ENCODE results near the gene PLCG2.

PLCG2 gene
- 0 to 5.8 (median 0.52) reads per million in 3 donors for total RNA-seq

DNA sequence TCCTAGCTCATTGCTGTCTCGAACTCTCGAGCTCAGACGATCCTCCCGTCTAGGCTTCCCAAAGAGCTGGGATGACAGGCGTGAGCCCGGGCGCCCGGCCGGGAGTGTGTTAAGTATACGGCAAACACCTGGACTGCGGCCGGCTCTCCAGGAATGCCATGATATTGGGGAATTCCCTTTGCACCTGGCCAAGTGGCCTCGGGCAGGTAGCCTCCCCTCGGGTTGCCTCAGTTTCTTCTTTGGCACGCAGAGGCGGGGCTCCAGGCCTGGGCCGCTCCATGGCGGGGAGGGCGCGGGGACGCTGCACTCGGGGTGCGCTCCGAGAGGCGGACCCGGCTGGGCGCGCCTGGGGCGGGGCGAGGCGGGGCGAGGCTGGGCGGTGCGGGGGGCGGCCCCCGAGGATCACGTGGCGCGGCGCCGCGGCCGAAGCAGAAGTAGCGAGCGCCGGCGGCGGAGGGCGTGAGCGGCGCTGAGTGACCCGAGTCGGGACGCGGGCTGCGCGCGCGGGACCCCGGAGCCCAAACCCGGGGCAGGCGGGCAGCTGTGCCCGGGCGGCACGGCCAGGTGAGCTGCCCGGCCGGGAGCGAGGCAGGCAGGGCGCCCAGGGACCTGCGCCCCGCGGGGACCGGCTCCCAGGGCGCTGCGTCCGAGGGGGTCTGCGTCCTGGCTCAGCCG is at the start of gene PLCG2:
Gene PLCG2 (plus strand): TSS at position 431 of the 675 bp plus-strand sequence. CDS start 6,699 bp downstream, outside the sequence.
- Histone ChIP-seq H3K36me3 (ENCODE audit: control insufficient read depth, insufficient read depth, low read length) (no peaks in the 10 kb centered on the region), H3K27me3 (replicated peaks; ENCODE audit: control insufficient read depth, insufficient read depth, low read length, poor library complexity, severe bottlenecking) (peaks cover 10% of the 10 kb centered on the region), H3K27ac (ENCODE audit: insufficient read depth, low read length, poor library complexity, severe bottlenecking) (no peak within 1 kb of the TSS), H3K9me3 (ENCODE audit: control insufficient read depth, low read length) (no peaks in the 10 kb centered on the region), H3K4me1 (ENCODE audit: control insufficient read depth, insufficient read depth, low read length, poor library complexity, severe bottlenecking) (no peaks in the 10 kb centered on the region), H3K4me3 (ENCODE audit: insufficient read depth, low read depth, low read length, poor library complexity, severe bottlenecking) (peak within 1 kb of the TSS; percentile 42)
- peak; percentile 16 to 38 (median 29) for DNase-seq

DNA sequence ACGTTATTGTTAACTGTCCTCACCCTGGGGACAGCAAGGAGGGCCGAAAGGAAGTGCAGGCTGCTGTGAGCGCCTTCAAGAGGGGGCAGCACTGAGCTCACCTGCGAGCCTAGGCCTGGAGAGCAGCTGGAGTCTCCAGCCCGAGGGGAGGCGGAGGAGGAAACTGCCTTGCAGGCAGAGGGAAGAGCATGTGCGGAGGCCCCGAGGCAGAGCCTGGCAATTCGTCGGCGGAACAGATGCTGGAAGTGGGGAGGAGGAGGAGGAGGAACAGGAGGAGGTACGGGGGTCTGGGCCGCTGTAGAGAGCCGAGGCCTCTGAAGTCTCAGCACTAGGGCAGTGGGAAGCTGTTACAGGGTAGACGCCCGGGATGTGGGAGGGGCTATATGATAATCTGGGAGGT is 49.6 kb upstream of the PLCG2 start:
- peaks cover 13% of the 10 kb centered on the region for H3K4me1 ChIP-seq (ENCODE audit: control insufficient read depth, insufficient read depth, low read length, poor library complexity, severe bottlenecking)
- no peaks in the 10 kb centered on the region for H3K27me3 ChIP-seq (replicated peaks; ENCODE audit: control insufficient read depth, insufficient read depth, low read length, poor library complexity, severe bottlenecking)

DNA sequence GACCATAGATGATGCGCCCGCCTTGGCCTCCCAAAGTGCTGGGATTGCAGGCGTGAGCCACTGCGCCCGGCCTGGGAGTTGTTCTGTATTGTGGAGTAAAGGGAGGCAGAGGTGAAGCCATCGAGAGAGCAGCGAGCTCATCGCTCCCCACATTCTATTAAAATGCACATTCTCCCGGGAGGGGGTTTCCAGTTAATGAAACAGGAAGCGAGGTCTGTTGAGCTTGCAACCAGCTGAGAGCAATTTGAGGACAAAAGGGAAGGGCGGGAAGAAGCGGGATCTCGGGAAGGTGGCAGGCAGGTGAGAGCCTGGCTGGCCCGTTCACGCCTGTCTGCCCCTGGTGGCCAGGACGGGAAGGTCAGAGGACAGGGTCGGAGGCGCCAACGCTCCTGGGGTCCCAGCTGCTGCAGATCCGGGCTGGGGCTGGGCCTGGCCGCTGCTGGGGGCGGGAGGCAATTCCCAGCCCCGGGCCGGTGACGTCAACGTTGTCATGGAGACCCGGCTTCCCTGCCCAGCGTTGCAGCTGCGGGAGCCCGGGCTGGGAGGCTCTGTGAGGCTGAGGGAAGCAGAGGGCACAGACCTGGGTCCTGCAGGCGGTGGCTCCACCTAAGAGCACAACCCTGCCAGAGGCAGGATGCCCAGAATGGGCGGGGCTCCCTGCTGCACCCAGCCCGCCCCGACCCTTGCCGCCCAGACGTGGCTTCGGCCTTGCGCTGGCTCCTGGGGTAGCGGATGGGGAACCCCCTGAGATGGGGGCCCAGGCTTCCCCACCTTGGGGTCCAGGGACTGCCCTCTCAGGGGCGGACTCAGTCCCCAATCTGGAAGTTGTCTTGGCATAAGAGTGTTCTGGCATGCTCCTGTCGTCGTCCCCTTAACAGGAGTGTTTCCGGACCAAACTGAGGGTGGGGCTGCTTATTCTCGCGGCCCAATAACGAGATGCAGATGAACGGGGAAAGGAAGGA is 48.7 kb upstream of the PLCG2 start:
- Histone ChIP-seq H3K4me3 (ENCODE audit: insufficient read depth, low read depth, low read length, poor library complexity, severe bottlenecking) (peak overlapping the region; percentile 54), H3K9me3 (ENCODE audit: control insufficient read depth, low read length) (no peaks in the 10 kb centered on the region), H3K27me3 (replicated peaks; ENCODE audit: control insufficient read depth, insufficient read depth, low read length, poor library complexity, severe bottlenecking) (no peaks in the 10 kb centered on the region), H3K36me3 (ENCODE audit: control insufficient read depth, insufficient read depth, low read length) (no peaks in the 10 kb centered on the region), H3K27ac (ENCODE audit: insufficient read depth, low read length, poor library complexity, severe bottlenecking) (peak overlapping the region; percentile 62), H3K4me1 (ENCODE audit: control insufficient read depth, insufficient read depth, low read length, poor library complexity, severe bottlenecking) (peaks cover 13% of the 10 kb centered on the region)
- peak; percentile 48 to 65 (median 54) for DNase-seq

More for the DNA sequence above, 49.6 kb upstream of the PLCG2 start:
- no peaks in the 10 kb centered on the region for H3K36me3 ChIP-seq (ENCODE audit: control insufficient read depth, insufficient read depth, low read length)
- H3K27ac ChIP-seq (ENCODE audit: insufficient read depth, low read length, poor library complexity, severe bottlenecking): no peak overlapping the region
- no peak for DNase-seq
- no peak overlapping the region for H3K4me3 ChIP-seq (ENCODE audit: insufficient read depth, low read depth, low read length, poor library complexity, severe bottlenecking)
- no peaks in the 10 kb centered on the region for H3K9me3 ChIP-seq (ENCODE audit: control insufficient read depth, low read length)

DNA sequence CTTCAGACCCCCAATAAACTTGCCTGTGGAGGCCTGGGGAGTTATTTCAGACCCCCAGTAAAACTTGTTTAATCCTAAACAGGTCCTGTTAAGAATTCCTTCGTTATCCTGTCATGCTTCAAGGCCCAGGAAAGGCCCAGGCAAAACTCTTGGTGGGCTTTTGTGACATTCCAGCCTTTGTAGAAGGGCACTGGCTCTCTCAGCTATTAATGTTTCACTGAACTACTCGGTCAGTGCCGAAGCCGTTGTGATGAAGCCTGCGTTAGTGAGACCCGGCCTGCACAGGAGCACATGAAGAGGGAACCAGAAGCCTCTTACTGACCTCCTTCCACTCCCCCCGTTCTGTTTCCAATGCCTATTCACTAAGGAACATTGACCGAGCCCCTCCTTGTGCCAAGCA is 47.4 kb upstream of the PLCG2 start:
- Histone ChIP-seq H3K9me3 (ENCODE audit: control insufficient read depth, low read length) (no peaks in the 10 kb centered on the region), H3K27me3 (replicated peaks; ENCODE audit: control insufficient read depth, insufficient read depth, low read length, poor library complexity, severe bottlenecking) (no peaks in the 10 kb centered on the region), H3K36me3 (ENCODE audit: control insufficient read depth, insufficient read depth, low read length) (no peaks in the 10 kb centered on the region), H3K4me3 (ENCODE audit: insufficient read depth, low read depth, low read length, poor library complexity, severe bottlenecking) (no peak overlapping the region), H3K4me1 (ENCODE audit: control insufficient read depth, insufficient read depth, low read length, poor library complexity, severe bottlenecking) (peaks cover 13% of the 10 kb centered on the region), H3K27ac (ENCODE audit: insufficient read depth, low read length, poor library complexity, severe bottlenecking) (no peak overlapping the region)
- DNase-seq: no peak

DNA sequence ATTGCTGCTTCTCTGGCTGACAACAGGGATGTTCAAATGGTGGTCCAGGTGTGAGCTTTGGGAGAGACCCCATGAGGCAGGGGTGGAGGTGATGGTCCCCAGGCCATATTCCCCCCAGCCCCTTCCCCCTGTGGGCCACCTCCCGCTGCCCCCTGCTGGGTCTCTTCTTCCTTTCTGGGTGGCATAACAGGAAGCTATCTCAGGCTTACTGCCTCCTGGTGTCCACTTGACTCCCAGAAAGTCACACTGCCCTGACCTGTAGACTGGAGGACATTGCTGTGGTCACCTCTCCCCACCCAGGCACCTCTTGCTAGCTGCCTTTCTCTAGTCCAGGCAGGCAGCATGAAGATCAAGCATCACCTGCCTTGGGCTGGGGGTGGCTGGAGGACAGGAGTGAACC is 46.4 kb upstream of the PLCG2 start:
- no peaks in the 10 kb centered on the region for H3K27me3 ChIP-seq (replicated peaks; ENCODE audit: control insufficient read depth, insufficient read depth, low read length, poor library complexity, severe bottlenecking)
- no peak overlapping the region for H3K27ac ChIP-seq (ENCODE audit: insufficient read depth, low read length, poor library complexity, severe bottlenecking)

DNA sequence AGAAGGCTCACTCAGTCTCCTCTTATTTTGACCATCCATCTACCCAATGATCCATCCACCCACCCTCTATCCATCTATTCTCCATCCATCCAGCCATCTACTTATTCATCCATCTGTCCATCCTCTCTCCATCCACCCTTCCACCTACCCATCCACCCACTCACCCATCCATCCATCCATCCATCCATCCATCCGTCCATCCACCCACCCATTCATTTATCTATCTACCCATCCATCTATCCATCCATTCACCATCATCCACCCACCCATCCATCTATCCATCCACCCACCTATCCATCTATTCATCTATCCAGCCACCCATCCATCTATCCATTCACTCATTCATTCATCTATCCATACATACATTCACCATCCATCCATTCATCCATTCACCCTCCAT is 45.8 kb upstream of the PLCG2 start:
- no peak overlapping the region for H3K4me3 ChIP-seq (ENCODE audit: insufficient read depth, low read depth, low read length, poor library complexity, severe bottlenecking)
- peaks cover 13% of the 10 kb centered on the region for H3K4me1 ChIP-seq (ENCODE audit: control insufficient read depth, insufficient read depth, low read length, poor library complexity, severe bottlenecking)

More for the DNA sequence above, 46.4 kb upstream of the PLCG2 start:
- no peak for DNase-seq
- H3K9me3 ChIP-seq (ENCODE audit: control insufficient read depth, low read length): no peaks in the 10 kb centered on the region
- peaks cover 13% of the 10 kb centered on the region for H3K4me1 ChIP-seq (ENCODE audit: control insufficient read depth, insufficient read depth, low read length, poor library complexity, severe bottlenecking)
- H3K36me3 ChIP-seq (ENCODE audit: control insufficient read depth, insufficient read depth, low read length): no peaks in the 10 kb centered on the region
- H3K4me3 ChIP-seq (ENCODE audit: insufficient read depth, low read depth, low read length, poor library complexity, severe bottlenecking): no peak overlapping the region

DNA sequence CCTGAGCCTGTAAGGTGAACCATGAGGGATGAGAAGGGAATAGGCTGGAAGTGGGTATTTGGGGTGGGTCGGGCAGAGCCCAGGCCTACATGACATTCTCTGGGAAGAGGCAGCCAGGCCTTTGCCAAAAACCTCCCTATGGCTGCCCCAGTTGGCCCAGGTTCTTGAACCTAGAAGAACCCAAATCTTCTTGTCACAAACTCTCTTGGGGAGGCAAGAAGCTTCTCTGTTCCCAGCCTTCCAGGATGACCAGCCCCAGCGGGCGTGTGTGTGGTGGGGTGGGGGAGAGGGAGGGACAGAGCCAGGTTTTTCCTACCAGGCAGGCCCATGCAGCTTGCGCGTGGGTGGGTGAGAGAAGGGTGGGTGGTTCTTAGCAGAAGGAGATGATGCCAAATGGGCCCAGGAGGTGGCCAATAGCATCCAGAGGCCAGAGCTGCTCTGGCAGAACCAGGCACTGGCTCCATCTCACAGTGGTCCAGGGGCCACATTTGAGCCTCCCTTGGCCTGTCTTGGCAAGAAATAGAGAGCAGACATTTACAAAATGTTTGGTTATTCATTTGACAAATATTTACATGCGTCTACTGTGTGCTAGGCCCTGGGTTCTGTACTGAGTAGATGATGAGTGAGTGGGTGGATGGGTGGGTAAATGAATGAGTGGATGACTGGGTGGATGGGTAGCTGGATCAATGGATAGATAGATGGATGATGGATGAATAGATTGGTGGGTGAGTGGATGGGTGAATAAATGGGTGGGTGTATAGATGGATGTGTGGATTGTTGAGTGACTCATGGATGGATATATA is 44.3 kb upstream of the PLCG2 start:
- Histone ChIP-seq H3K4me3 (ENCODE audit: insufficient read depth, low read depth, low read length, poor library complexity, severe bottlenecking) (no peak overlapping the region), H3K27me3 (replicated peaks; ENCODE audit: control insufficient read depth, insufficient read depth, low read length, poor library complexity, severe bottlenecking) (no peaks in the 10 kb centered on the region), H3K27ac (ENCODE audit: insufficient read depth, low read length, poor library complexity, severe bottlenecking) (no peak overlapping the region), H3K4me1 (ENCODE audit: control insufficient read depth, insufficient read depth, low read length, poor library complexity, severe bottlenecking) (peaks cover 13% of the 10 kb centered on the region), H3K9me3 (ENCODE audit: control insufficient read depth, low read length) (no peaks in the 10 kb centered on the region), H3K36me3 (ENCODE audit: control insufficient read depth, insufficient read depth, low read length) (no peaks in the 10 kb centered on the region)
- no peak for DNase-seq

More for the DNA sequence above, 45.8 kb upstream of the PLCG2 start:
- no peaks in the 10 kb centered on the region for H3K36me3 ChIP-seq (ENCODE audit: control insufficient read depth, insufficient read depth, low read length)
- H3K27ac ChIP-seq (ENCODE audit: insufficient read depth, low read length, poor library complexity, severe bottlenecking): no peak overlapping the region
- DNase-seq: no peak
- no peaks in the 10 kb centered on the region for H3K27me3 ChIP-seq (replicated peaks; ENCODE audit: control insufficient read depth, insufficient read depth, low read length, poor library complexity, severe bottlenecking)
- H3K9me3 ChIP-seq (ENCODE audit: control insufficient read depth, low read length): no peaks in the 10 kb centered on the region

DNA sequence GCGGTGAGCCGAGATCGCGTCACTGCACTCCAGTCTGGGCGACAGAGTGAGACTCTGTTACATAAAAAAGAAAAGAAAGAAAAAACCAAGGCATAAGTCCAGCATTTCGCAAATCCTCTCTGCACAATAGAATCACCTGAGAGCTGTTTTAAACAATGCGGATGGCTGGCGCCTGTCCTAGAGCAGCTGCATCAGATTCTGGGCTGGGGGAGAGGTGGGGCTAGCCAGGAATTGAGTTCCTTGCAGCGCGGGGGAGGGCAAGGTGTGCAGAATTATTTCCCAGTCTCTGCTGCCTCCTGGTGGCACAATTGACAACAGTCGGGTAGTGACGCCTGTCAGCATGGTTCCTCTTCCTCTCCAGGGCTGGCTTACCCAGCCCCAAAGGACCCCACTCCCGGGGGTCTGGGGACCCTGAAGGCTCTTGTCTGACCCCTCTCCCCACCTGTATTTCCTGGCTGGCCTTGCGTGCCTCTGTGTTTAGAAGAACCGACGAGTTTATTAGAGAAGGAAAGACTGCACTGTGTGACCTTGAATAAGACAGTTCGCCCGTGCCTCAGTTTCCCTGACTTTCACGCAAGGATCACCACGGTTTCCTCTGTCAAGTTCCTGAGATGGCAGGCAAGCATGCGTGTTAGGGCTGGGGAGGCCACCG is 41.1 kb upstream of the PLCG2 start:
- peak overlapping the region; percentile 25 for H3K4me3 ChIP-seq (ENCODE audit: insufficient read depth, low read depth, low read length, poor library complexity, severe bottlenecking)
- peak; percentile 64 to 75 (median 66) for DNase-seq
- no peaks in the 10 kb centered on the region for H3K4me1 ChIP-seq (ENCODE audit: control insufficient read depth, insufficient read depth, low read length, poor library complexity, severe bottlenecking)
- no peaks in the 10 kb centered on the region for H3K27me3 ChIP-seq (replicated peaks; ENCODE audit: control insufficient read depth, insufficient read depth, low read length, poor library complexity, severe bottlenecking)
- H3K27ac ChIP-seq (ENCODE audit: insufficient read depth, low read length, poor library complexity, severe bottlenecking): no peak overlapping the region
- no peaks in the 10 kb centered on the region for H3K36me3 ChIP-seq (ENCODE audit: control insufficient read depth, insufficient read depth, low read length)
- H3K9me3 ChIP-seq (ENCODE audit: control insufficient read depth, low read length): no peaks in the 10 kb centered on the region

DNA sequence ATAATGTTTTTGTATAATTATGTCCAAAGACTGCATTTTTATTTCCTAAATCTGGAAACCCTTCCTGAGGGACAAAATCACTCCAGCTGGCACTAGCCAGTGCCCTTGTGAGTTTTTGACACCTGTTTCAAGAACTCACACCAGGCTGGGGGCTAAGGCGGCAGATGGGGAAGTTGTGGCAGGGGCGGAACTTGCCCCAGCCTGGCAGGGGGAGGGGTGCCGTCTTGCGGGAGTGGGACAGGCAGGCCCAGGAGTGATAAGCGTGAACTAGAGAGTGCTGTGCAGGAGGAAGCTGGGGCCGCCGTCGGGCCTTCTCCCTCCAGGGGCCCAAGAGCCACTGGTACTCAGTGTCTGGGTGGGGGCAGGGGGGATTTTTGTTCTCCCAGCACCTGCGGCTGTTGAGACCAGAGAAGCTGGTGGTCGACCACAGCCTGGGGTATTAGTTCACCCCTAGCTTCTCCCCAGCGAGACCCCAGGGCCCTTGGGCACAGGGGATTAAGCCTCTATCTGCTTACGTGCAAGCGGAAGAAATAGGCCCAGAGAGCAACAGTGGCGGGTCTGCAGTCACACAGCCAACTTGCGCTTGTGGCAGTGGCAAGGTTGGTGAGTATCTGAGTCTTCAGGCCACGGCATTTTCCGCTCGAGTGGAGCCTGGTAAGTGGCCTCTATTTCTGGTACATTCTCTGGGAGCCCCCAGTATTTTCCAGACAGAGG is 40.2 kb upstream of the PLCG2 start:
- H3K4me3 ChIP-seq (ENCODE audit: insufficient read depth, low read depth, low read length, poor library complexity, severe bottlenecking): no peak overlapping the region
- H3K9me3 ChIP-seq (ENCODE audit: control insufficient read depth, low read length): no peaks in the 10 kb centered on the region
- no peaks in the 10 kb centered on the region for H3K27me3 ChIP-seq (replicated peaks; ENCODE audit: control insufficient read depth, insufficient read depth, low read length, poor library complexity, severe bottlenecking)
- no peaks in the 10 kb centered on the region for H3K4me1 ChIP-seq (ENCODE audit: control insufficient read depth, insufficient read depth, low read length, poor library complexity, severe bottlenecking)
- DNase-seq: no peak
- H3K36me3 ChIP-seq (ENCODE audit: control insufficient read depth, insufficient read depth, low read length): no peaks in the 10 kb centered on the region
- H3K27ac ChIP-seq (ENCODE audit: insufficient read depth, low read length, poor library complexity, severe bottlenecking): no peak overlapping the region

All from effector memory CD4-positive, alpha-beta T cell (primary cell).